ENCODE results near the gene TXNDC9. TPM values are rescaled to one million over a fixed set of nuclear protein-coding genes. Genes with fewer than 3 reads are reported as not detected.

TXNDC9 gene
- total RNA-seq (2021) (35.8 and 38.6 TPM in 2 replicates), Bru-seq, nascent RNA (percentile 90 among the genes with signal in this experiment), BruChase-seq, experiment 1, labeled RNA remaining after a 2-hour chase (percentile 79 among the genes with signal in this experiment), BruChase-seq, experiment 2, labeled RNA remaining after a 6-hour chase (percentile 88 among the genes with signal in this experiment)
- long read RNA-seq, transcript TXNDC9-202 (4 exons, 1,111 nt) = minor isoform, 13 of 168 reads
- long read RNA-seq, transcript TXNDC9-201 (5 exons, 1,637 nt) = major isoform, 142 of 168 reads
- long read RNA-seq, partial matches to known transcripts = 5 of 168 reads
- long read RNA-seq, other reads (novel, unspliced or antisense) = 5 of 168 reads

GRCh38 chr2:99335911-99336803, at the start of gene TXNDC9:
Gene TXNDC9, minus strand, starts transcription at chr2:99336333. Its CDS starts 3,123 bp downstream, at chr2:99333210.
- peak within 1 kb of the TSS; percentile 79 for H3K4me3 ChIP-seq
- BruUV-seq (replicated peaks) = TSS peak; percentile 70
- POLR2A ChIA-PET (ENCODE audit: unreplicated experiment) = interaction anchor here (0.5 to 1.6 kb wide), 7 partner anchors 149 to 1916 kb away, joined by 3 to 12 read pairs (median 3); partner anchors contain the start of genes LIPT1, MITD1, MRPL30 and PDCL3

DNA sequence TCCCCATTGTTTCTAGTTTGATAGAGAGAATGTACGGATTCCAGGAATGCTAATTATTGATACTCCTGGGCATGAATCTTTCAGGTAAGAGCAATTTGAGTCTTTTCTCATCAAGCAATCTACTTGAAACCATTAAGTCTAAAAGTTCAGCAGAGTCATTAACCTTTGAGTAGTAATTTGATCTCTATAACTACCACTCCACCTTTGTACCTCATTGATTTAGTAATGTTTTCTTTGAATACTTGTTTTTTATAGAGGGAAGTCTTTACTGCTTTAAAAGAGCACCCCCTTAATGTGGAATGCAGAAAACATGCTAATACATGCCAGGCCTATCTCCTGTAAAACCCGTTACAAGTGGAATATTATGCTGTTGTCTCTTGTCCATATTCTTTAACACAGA, 46.0 kb upstream of the TXNDC9 start:
- no peak overlapping the region for H3K27ac ChIP-seq
- no peak for DNase-seq
- no peak overlapping the region for H2AFZ ChIP-seq
- H3K27me3 ChIP-seq (ENCODE audit: insufficient read depth, low read depth) = no peaks in the 10 kb centered on the region
- ChIA-PET POLR2A (ENCODE audit: unreplicated experiment) (no interaction called here), CTCF (no interaction called here)
- peaks cover 12% of the 10 kb centered on the region for H4K20me1 ChIP-seq (ENCODE audit: insufficient read depth)
- no peaks in the 10 kb centered on the region for H3K79me2 ChIP-seq (ENCODE audit: low read depth)
- H3K4me3 ChIP-seq = no peak overlapping the region
- H3K9me2 ChIP-seq (ENCODE audit: insufficient read depth) = no peaks in the 10 kb centered on the region
- H3F3A ChIP-seq (ENCODE audit: insufficient read depth, low read depth) = peaks cover 2% of the 10 kb centered on the region; the same call in 1 of the 2 replicates
- no peaks in the 10 kb centered on the region for H3K9me3 ChIP-seq (ENCODE audit: insufficient read depth, low read depth)
- peaks cover 43% of the 10 kb centered on the region for H3K36me3 ChIP-seq (ENCODE audit: low read depth)
- no peak for TF ChIP-seq EZH2 (IDR thresholded peaks at IDR 0.05; ENCODE audit: low read depth)
- TF ChIP-seq, protein P1, sequence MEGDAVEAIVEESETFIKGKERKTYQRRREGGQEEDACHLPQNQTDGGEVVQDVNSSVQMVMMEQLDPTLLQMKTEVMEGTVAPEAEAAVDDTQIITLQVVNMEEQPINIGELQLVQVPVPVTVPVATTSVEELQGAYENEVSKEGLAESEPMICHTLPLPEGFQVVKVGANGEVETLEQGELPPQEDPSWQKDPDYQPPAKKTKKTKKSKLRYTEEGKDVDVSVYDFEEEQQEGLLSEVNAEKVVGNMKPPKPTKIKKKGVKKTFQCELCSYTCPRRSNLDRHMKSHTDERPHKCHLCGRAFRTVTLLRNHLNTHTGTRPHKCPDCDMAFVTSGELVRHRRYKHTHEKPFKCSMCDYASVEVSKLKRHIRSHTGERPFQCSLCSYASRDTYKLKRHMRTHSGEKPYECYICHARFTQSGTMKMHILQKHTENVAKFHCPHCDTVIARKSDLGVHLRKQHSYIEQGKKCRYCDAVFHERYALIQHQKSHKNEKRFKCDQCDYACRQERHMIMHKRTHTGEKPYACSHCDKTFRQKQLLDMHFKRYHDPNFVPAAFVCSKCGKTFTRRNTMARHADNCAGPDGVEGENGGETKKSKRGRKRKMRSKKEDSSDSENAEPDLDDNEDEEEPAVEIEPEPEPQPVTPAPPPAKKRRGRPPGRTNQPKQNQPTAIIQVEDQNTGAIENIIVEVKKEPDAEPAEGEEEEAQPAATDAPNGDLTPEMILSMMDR (conservative IDR thresholded peaks at IDR 0.05) = no peak
- no peaks in the 10 kb centered on the region for H3K4me1 ChIP-seq (replicated peaks; ENCODE audit: insufficient read depth)
- intact Hi-C loops (cut with micrococcal nuclease; ENCODE audit: unreplicated experiment) = loop anchor here (5.0 kb wide), 1 partner anchor 40 kb away; no protein-coding TSS in a partner anchor
- H3K4me2 ChIP-seq = no peak overlapping the region
- BruUV-seq (replicated peaks) = no TSS peak

More at GRCh38 chr2:99335911-99336803, at the start of gene TXNDC9:
- H2AFZ ChIP-seq = peak within 1 kb of the TSS; percentile 96
- H3K9me3 ChIP-seq (ENCODE audit: insufficient read depth, low read depth) = no peaks in the 10 kb centered on the region
- CTCF ChIA-PET = interaction anchor here (0.6 to 2.3 kb wide), 3 partner anchors 155 to 1727 kb away, joined by 4 to 12 read pairs (median 5); partner anchors contain the start of genes MITD1 and MRPL30
- H3F3A ChIP-seq (ENCODE audit: insufficient read depth, low read depth) = peaks cover 16% of the 10 kb centered on the region
- intact Hi-C loops (cut with micrococcal nuclease; ENCODE audit: unreplicated experiment) = loop anchor here (1.0 to 10.0 kb wide), 4 partner anchors 154 to 1229 kb away; partner anchors contain the start of genes C2orf15, PDCL3 and REV1
- peak within 1 kb of the TSS; percentile 99 for H3K4me2 ChIP-seq
- H3K27ac ChIP-seq = peak within 1 kb of the TSS; percentile 77
- TF ChIP-seq, protein P1 (conservative IDR thresholded peaks at IDR 0.05) = no peak
- TF ChIP-seq EZH2 (IDR thresholded peaks at IDR 0.05; ENCODE audit: low read depth) = no peak
- peaks cover 58% of the 10 kb centered on the region for H4K20me1 ChIP-seq (ENCODE audit: insufficient read depth)
- peaks cover 87% of the 10 kb centered on the region for H3K79me2 ChIP-seq (ENCODE audit: low read depth)
- H3K36me3 ChIP-seq (ENCODE audit: low read depth) = peaks cover 25% of the 10 kb centered on the region
- peak; percentile 99 for DNase-seq
- no peaks in the 10 kb centered on the region for H3K27me3 ChIP-seq (ENCODE audit: insufficient read depth, low read depth)
- peaks cover 29% of the 10 kb centered on the region for H3K4me1 ChIP-seq (replicated peaks; ENCODE audit: insufficient read depth)
- H3K9me2 ChIP-seq (ENCODE audit: insufficient read depth) = no peaks in the 10 kb centered on the region
